ENCODE results near the gene RNF40.

The RNF40 gene

GRCh38 chr16:30721606-30722005 is 40.5 kb upstream of the RNF40 start:
- no peaks in the 10 kb centered on the region for H3K27me3 ChIP-seq (replicated peaks)
- no peak for DNase-seq
- H3K27ac ChIP-seq = no peak overlapping the region
- H3K36me3 ChIP-seq (replicated peaks) = peaks cover 87% of the 10 kb centered on the region
- in situ Hi-C loops (cut with HindIII; ENCODE audit: low pct_ligation_motif_present, low sequenced_read_pairs) = no loop called here
- no peak for TF ChIP-seq CTCF (IDR thresholded peaks at IDR 0.05; ENCODE audit: low read depth, low read length, missing control alignments)
- no peak overlapping the region for H3K4me3 ChIP-seq (ENCODE audit: low read depth, low read length)

GRCh38 chr16:30722443-30722842 is 39.7 kb upstream of the RNF40 start:
- DNase-seq = no peak
- H3K4me3 ChIP-seq (ENCODE audit: low read depth, low read length) = no peak overlapping the region
- H3K27me3 ChIP-seq (replicated peaks) = no peaks in the 10 kb centered on the region
- TF ChIP-seq CTCF (IDR thresholded peaks at IDR 0.05; ENCODE audit: low read depth, low read length, missing control alignments) = peak; percentile 3
- H3K27ac ChIP-seq = no peak overlapping the region
- in situ Hi-C loops (cut with HindIII; ENCODE audit: low pct_ligation_motif_present, low sequenced_read_pairs) = no loop called here
- peaks cover 89% of the 10 kb centered on the region for H3K36me3 ChIP-seq (replicated peaks)

GRCh38 chr16:30722916-30723315 is 39.2 kb upstream of the RNF40 start:
- in situ Hi-C loops (cut with HindIII; ENCODE audit: low pct_ligation_motif_present, low sequenced_read_pairs) = no loop called here
- no peak for TF ChIP-seq CTCF (IDR thresholded peaks at IDR 0.05; ENCODE audit: low read depth, low read length, missing control alignments)
- Histone ChIP-seq H3K27ac (no peak overlapping the region), H3K36me3 (replicated peaks) (peaks cover 90% of the 10 kb centered on the region), H3K4me3 (ENCODE audit: low read depth, low read length) (no peak overlapping the region), H3K27me3 (replicated peaks) (no peaks in the 10 kb centered on the region)
- DNase-seq = no peak

GRCh38 chr16:30723725-30724355 is 38.3 kb upstream of the RNF40 start:
- Histone ChIP-seq H3K36me3 (replicated peaks) (peaks cover 88% of the 10 kb centered on the region), H3K27ac (no peak overlapping the region), H3K4me3 (ENCODE audit: low read depth, low read length) (no peak overlapping the region), H3K27me3 (replicated peaks) (no peaks in the 10 kb centered on the region)
- no peak for TF ChIP-seq CTCF (IDR thresholded peaks at IDR 0.05; ENCODE audit: low read depth, low read length, missing control alignments)
- no peak for DNase-seq
- in situ Hi-C loops (cut with HindIII; ENCODE audit: low pct_ligation_motif_present, low sequenced_read_pairs) = no loop called here

- H3K27ac ChIP-seq = no peak overlapping the region
- H3K27me3 ChIP-seq (replicated peaks) = no peaks in the 10 kb centered on the region
- TF ChIP-seq CTCF (IDR thresholded peaks at IDR 0.05; ENCODE audit: low read depth, low read length, missing control alignments) = no peak
- H3K4me3 ChIP-seq (ENCODE audit: low read depth, low read length) = no peak overlapping the region
- DNase-seq = no peak
- in situ Hi-C loops (cut with HindIII; ENCODE audit: low pct_ligation_motif_present, low sequenced_read_pairs) = no loop called here
- peaks cover 91% of the 10 kb centered on the region for H3K36me3 ChIP-seq (replicated peaks)
These were observed 37.3 kb upstream of the RNF40 start for GRCh38 chr16:30724641-30725417.
